NCI-H2107 treated with DMSO at 0.1 percent for 48 hours (cell line): Measurements from ENCODE around the gene CADM1.
A peak's percentile ranks its signal among the peaks of the same experiment; 100 is the strongest.

Source experiments
- DNase-seq: peaks from one replicate; lab custom pipeline; 2025; ENCODE audit not compliant: unreplicated experiment; lab: John Stamatoyannopoulos, UW

The CADM1 gene

DNA sequence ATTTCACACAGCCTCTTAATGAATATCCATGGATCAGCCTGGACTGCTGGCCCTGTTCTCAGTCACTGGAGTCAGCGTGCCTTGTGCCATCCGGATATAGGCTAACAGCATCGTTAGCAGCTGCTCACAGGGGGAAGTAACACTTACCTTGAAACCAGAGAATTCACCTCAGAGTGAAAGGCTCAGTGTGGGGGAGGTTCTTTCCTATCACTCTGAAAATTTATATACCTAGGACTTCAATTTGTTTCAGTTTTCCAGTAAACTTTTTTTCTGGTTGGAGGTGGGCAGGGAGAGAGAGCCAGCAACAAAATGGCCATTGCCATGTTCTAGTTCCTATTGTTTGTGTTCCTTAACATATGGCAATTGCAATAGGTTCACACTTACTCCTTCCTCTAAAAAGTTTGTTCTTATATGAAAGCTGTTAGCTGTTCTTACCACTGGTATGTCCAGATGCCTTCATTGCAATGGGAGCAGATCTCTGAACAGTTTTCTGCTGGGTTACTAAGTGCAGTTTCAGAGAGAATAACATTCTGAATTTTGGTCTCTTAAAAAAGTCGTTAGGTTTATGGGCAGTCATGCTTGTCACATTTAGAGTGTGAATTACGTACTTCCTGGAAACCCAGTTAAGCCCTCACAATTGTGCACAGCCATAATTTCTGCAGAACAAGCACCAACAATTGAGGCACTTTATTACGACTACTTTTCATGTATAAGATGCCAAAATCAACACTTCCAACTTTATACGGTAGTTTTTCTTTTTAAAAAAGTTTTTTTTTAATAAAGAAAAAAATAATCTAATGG, 247.6 kb downstream of the CADM1 start:
- DNase-seq: peak; percentile 48

DNA sequence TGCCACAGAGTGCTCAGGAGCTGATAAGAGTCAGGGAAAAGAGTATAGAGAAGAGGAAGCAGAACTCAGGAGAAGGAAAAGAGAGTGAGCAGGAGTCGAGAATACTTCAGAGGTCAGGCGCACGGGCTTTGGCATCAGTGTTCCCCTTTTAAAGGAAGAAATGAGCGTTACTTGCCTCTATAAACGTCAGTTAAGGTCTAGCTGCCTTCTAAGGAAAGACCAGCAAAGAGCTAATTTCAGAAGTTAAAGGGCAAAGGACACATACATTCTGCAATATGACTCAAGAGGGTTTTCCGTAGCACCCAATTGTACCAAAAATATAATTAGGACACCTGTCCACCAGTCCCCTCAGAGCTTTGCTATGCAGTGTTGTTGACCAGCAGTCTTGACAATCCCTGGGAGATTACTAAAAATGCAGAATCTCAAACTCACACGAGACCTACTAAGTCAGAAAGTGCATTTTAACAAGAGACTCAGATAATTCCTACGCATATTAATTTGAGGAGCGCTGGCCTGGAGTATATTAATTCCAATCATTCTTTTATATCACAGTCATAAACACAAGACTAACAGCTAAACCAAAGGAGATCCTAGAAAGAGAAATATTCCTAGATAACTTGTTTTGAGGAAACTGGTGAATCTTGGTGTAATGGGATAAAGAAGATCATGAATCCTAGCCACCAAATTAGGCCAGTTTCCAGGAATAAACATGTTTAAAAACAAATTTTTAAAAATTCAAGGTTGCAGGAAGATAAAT, 249.0 kb downstream of the CADM1 start:
- DNase-seq: no peak

- no peak for DNase-seq
Observed at GRCh38 chr11:115251126-115251525, 253.1 kb downstream of the CADM1 start.

- no peak for DNase-seq
Observed at GRCh38 chr11:115249061-115249578, 255.1 kb downstream of the CADM1 start.

- no peak for DNase-seq
Observed at GRCh38 chr11:115247953-115248352, 256.3 kb downstream of the CADM1 start.

GRCh38 chr11:115247361-115247760, 256.9 kb downstream of the CADM1 start:
- DNase-seq: no peak

DNA sequence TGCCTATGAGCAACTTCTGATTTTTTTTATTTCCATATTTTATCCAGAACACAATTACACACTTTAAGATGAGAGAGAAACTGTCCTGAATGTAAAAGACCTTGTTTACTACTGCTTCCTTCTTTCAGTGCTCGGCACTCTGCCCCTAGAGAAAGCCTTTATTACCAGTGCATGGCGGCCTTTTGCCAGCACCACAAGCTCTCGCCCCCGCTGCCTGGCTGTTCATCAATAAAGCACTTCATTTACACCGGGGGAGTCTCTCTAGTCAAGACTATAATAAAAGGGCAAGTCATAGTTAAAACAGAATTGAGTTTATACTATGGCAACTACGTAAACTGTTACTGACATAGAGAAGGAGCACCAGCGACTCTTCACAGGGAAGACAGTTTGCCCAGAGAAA, 259.5 kb downstream of the CADM1 start:
- DNase-seq: no peak

DNA sequence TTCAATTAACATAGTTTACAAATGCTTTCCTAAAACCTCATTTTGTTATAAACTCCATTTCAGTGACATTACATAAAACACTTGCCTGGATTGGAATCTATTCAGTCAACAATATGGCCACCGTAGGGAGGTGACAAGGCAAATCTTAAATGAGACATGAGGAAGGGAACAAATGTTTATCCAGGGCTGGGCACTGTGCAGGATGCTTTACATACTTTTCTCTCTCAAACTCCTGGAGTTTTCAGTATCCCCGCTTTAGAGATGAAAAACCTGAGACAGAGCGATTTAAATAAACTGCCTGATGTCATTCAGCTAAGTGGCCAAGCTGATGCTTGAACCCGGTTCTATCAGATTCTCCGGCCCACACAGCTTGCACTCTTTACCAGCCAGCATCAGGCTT, 259.9 kb downstream of the CADM1 start:
- no peak for DNase-seq

- no peak for DNase-seq
Observed at GRCh38 chr11:115242982-115243381, 261.2 kb downstream of the CADM1 start.

DNA sequence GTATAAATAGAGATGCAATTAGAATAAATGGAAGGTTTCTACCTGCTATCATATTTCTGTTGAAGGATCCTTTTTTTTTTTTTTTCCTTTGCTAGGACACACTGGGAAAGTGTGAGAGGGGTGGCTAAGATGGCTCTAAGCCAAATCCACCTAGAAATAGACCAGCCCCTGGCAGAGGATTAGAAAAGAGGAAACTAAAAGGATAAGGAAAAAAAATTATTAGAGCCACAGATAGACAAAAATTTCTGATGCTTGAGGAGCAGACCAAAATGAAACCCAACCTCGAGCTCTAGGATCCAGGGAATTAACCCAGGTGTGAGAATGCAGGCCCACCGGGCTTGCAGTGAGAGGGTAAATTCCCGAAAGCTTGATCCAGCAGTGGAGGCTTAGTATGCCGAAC, 262.3 kb downstream of the CADM1 start:
- peak; percentile 32 for DNase-seq

DNA sequence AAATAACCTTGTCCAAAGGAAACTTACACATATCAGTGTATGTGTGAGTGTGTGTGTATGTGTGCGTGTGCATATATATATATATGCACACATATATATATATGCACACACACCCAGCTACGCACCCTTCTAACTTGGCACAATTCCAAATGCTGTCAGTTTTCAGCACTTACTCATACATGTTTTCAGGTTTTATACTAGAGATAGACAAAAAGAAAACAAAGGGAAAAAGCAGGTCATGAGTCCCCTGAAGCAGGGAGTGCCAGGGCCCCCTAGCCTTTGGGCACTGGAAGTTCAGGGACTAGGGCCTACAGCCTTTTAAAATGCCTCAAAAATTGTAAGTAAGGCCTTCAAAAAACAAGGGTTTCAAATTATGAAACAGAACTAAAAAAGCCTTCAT, 265.4 kb downstream of the CADM1 start:
- no peak for DNase-seq

GRCh38 chr11:115238086-115238485, 266.1 kb downstream of the CADM1 start:
- no peak for DNase-seq

DNA sequence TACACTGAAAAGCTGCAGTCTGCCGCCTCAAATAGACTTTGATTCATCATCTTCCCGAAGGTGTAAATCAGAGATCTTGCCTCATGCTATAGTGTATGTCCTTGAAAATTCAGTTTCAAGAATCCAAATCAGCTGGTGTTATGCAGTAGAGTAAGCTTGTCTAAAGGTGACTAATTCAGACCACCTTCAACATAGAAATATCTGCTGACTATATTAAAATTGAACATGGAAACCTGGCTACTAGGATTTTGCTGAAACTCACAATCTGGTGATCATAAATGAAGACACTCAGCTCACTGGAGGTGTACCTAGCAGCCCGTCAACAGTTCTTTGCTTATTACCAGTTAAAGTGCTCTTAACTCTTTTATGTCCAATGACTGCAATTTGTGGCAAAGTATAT, 266.6 kb downstream of the CADM1 start:
- DNase-seq: no peak

- no peak for DNase-seq
Observed at GRCh38 chr11:115234794-115235193, 269.4 kb downstream of the CADM1 start.

DNA sequence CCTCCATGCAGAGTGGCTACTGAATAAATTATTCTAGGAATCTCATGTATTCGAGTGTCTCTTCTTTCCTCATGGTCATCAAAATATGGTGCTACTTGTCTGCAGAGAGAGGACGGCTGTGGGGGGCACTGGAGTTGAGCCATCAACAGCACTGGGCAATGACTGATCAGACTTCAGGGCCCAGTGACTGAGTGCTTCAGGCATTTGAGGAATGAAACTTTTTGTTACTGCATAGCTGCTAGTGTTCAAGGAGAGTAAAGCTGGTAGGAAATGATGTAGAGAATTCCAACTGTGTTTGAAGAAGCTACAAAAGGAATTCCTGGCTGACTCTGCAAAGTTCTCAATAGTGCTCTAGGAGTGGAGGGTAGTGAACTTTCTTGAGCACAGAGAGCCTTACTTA, 277.7 kb downstream of the CADM1 start:
- no peak for DNase-seq

DNA sequence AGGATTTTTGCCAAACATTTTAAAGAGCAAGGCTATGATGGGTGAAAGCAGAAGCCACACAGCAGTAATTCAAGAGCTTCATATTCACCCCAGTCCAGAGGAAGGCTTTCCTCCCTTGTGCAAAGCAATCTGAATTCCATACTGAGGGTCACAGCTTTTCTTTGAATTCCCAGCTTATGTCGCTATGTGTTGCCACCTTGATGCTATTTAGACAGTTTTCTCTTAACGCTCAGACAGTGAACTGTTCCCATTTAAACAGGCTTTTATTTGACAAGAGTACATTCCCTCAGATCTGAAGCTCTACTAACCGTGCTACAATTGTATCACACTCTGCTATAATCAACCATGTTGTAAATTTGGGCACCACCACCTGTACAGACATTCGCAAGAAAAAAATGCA, 279.7 kb downstream of the CADM1 start:
- DNase-seq: no peak

DNA sequence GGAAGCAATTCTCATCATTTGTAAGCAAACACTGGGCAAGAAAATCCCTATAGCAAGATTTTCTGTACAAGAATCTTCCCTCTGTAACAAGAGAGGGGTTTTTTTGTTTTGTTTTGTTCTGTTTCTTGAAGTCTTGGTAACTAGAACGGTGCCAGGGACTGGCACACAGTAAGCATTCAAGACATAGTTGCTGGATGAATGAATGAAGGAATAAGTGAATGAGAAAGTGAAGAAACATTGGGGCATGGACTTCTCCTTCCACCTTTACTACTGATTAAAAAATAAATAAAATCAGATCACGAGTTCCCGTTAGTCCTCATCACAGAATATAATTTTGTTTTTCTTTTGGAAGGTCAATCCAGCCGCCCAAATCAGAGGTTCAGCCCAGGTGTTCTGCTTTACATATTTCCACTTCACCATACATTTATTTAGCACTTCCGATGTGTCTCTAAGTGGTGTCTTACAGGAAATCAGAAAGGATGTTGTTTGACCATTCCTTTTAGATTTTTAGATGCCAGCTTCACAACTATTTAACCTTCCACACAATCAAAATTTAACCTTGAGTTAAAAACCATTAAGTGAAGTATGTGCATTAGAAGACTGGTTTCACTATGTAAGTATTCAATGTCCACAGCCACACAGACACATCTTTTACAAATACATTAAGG, 281.2 kb downstream of the CADM1 start:
- no peak for DNase-seq

- peak; percentile 87 for DNase-seq
Observed at GRCh38 chr11:115222218-115222862, 281.9 kb downstream of the CADM1 start.

DNA sequence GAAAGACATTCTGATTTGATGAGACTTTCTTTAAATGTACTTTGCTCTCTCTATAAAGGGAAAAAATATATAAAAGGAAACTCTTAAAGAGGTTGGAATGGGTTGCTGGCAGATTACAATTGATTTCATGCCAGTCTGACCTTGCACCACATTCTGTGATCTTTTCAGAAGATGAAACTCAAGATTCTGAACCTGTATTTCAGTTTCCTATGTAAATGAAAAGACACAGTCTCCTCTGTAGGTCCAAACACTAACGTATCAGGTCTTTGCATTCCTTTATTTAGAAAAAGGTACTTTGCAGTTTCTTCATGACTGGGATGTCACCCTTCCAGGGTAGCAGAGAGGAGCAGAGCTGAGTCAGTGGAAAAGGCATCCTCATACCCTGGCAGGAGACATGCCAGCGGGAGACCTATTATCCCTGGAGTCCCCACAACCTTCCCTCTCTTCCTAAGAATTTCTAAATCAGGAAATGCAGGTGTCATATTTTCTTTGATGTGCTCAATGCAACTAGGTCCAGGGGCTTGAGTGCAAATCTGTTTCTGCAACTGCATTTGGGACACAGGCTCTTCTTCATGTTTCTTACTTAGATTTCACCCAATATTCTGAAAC, 282.6 kb downstream of the CADM1 start:
- DNase-seq: no peak

DNA sequence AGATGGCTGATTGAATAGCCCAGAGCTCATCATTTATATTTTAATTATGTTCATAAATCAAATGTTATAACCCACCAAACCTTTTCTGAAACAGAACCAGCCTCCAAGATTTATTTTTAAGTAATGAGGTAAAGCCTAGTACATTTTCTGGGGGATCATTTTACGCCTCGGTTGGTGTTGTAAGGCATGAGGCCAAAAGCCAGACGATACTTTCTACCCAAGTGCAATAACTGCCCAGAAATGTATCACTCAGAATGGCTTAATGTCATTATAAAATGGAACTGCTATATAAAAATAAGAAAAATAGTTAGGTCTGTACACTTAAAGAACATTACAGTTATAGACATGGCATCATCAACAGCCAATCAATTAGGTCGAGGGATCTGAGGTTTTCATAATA, 283.3 kb downstream of the CADM1 start:
- DNase-seq: no peak

- no peak for DNase-seq
Observed at GRCh38 chr11:115220423-115220822, 283.8 kb downstream of the CADM1 start.
